Suprapubic skin (tissue), 3 donors: ENCODE measurements around the gene VPS36.

Experiments
- CTCF ChIP-seq, 2 donors: fragments of 200-600 bp in 1 of 2; fragments of 450-650 bp in 1 of 2; sonication (generic) in 1 of 2; IDR thresholded peaks; one replicate each; pipeline ENCODE4 v1.5.1; 2016 to 2019; ENCODE audit warnings: antibody characterized with exemption in 2 of 2, mild to moderate bottlenecking in 1 of 2, moderate library complexity in 1 of 2
- EP300 ChIP-seq: sonication (generic); formaldehyde crosslinking; IDR thresholded peaks from one replicate; pipeline ENCODE4 v1.6.1; 2017; ENCODE audit warnings: antibody characterized with exemption

DNA sequence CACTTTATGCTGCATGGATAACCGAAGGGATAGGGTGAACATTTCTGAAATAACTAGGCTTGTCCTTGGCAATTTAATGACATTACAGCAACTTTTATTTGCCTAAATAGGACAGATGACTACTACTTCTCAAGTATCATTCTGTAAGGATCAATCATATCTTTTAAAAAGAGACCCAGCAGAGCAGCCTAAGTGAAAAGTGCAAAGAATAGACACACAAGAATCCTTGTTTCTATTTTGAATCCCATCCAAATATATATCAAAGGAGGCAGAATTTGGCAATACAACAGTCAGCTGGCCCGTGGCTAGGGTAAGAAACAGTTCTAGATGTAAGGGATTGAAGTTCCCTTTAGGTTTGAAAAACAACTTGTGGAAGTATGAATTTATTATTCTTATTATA lies 51.4 kb downstream of the VPS36 start:
- no peak for TF ChIP-seq CTCF (IDR thresholded peaks at IDR 0.05)
- no peak for TF ChIP-seq EP300
